Kidney (tissue), 14 donors: ENCODE data around the gene SLC4A4. TPM values are rescaled to one million over a fixed set of nuclear protein-coding genes. Genes with fewer than 3 reads are reported as not detected.

ENCODE experiments used
- DNase-seq, 5 donors: peaks; one replicate each; pipeline ENCODE4 v3.0.0-alpha.2; 2013 to 2020
- FAIRE-seq: peaks from 2 replicates; lab custom pipeline; 2012; peaks lifted over from hg19 to GRCh38; lab: Jason Lieb, UNC
- H3K27ac ChIP-seq, 2 donors: one replicate each; pipeline ENCODE4 v1.7.0; 2013; ENCODE audit warnings: low read depth in 2 of 2, low read length in 2 of 2, inconsistent platforms in 1 of 2
- H3K27me3 ChIP-seq: one replicate; pipeline ENCODE4 v1.7.1; 2013; ENCODE audit warnings: low read length, inconsistent platforms; ENCODE audit not compliant: control insufficient read depth, insufficient read depth
- H3K36me3 ChIP-seq, 3 donors: one replicate each; pipeline versions ENCODE4 v1.7.0 to v1.7.1; 2013; ENCODE audit warnings: low read length in 3 of 3, control low read depth in 1 of 3, inconsistent platforms in 1 of 3; ENCODE audit not compliant: insufficient read depth in 3 of 3, control insufficient read depth in 2 of 3
- H3K4me1 ChIP-seq, 3 donors: one replicate each; pipeline versions ENCODE4 v1.7.0 to v1.7.1; 2013; ENCODE audit warnings: low read length in 3 of 3, inconsistent platforms in 1 of 3, low read depth in 1 of 3; ENCODE audit not compliant: control insufficient read depth in 2 of 3, insufficient read depth in 2 of 3
- H3K4me3 ChIP-seq, 3 donors: one replicate each; pipeline versions ENCODE4 v1.7.0 to v1.8.1; 2013; ENCODE audit warnings: low read length in 3 of 3, control low read depth in 1 of 3, inconsistent platforms in 1 of 3
- H3K9ac ChIP-seq, 3 donors: one replicate each; pipeline versions ENCODE4 v1.7.0 to v1.7.1; 2013; ENCODE audit warnings: low read length in 3 of 3, control low read depth in 1 of 3, inconsistent platforms in 1 of 3
- H3K9me3 ChIP-seq, 3 donors: one replicate each; pipeline versions ENCODE4 v1.7.0 to v1.7.1; 2013; ENCODE audit warnings: low read length in 3 of 3, control low read depth in 1 of 3, inconsistent platforms in 1 of 3; ENCODE audit not compliant: control insufficient read depth in 2 of 3, insufficient read depth in 1 of 3
- CTCF ChIP-seq: IDR thresholded peaks from 3 replicates; pipeline ENCODE4 v1.5.1; 2012; ENCODE audit warnings: mild to moderate bottlenecking, moderate library complexity, borderline replicate concordance; ENCODE audit not compliant: insufficient read depth; ENCODE audit errors: extremely low read depth
- intact Hi-C: fragments of 100-400 bp; cut with DNase I; formaldehyde crosslinking; loops from one replicate; pipeline ENCODE4 v1.11.1; 2022
- polyA plus RNA-seq: library from polyadenylated mRNA; stranded (reverse); fragments of 350-450 nt; fragmentation: Illumina TruSeq; extraction: RNeasy Lipid Tissue Mini Kit (QIAGEN cat#74804); gene quantifications from one replicate; pipeline ENCODE4 v1.2.3, GENCODE V29; 2014; ENCODE audit warnings: low read depth, low replicate concordance; ENCODE audit not compliant: insufficient read depth
- total RNA-seq: library from RNA; stranded (reverse); fragmentation: NEBNext Ultra II Directional; extraction: Animal tissue kit (Norgen Biotek cat#: 25700); gene quantifications from one replicate; pipeline ENCODE4 v1.2.1, GENCODE V29; 2021
- donor health status: control.
- donor health status: control.
- donor health status: control.
- donor health status: control.
- donor health status: control.
- donor health status: DM: yes; HTN: yes; CAD: no.
- donor health status: Normal renal cell carcinoma (clear cell type).

SLC4A4 gene
- total and polyA plus RNA-seq, 2 donors from 2014 or later, result 37.1 to 56.5 TPM

- no peaks in the 10 kb centered on the region for H3K27me3 ChIP-seq
- peaks cover 0 to 3% (median 3%) of the 10 kb centered on the region in 3 donors for H3K36me3 ChIP-seq
- no peak for FAIRE-seq
- no peaks in the 10 kb centered on the region for H3K9me3 ChIP-seq
- no peak overlapping the region for H3K27ac ChIP-seq
- H3K4me1 ChIP-seq, result peaks cover 0 to 26% (median 0%) of the 10 kb centered on the region in 3 donors
- no peak overlapping the region for H3K9ac ChIP-seq
- intact Hi-C loops, result no loop called here
- no peak for DNase-seq
- H3K4me3 ChIP-seq, result no peak overlapping the region
- TF ChIP-seq CTCF, result no peak
Observed at GRCh38 chr4:71380788-71381187, 42.0 kb downstream of the SLC4A4 start.

GRCh38 chr4:71382125-71382899 lies 43.5 kb downstream of the SLC4A4 start:
- FAIRE-seq, result no peak
- H3K9ac ChIP-seq, result no peak overlapping the region

GRCh38 chr4:71382900-71383560 lies 44.2 kb downstream of the SLC4A4 start:
- intact Hi-C loops, result no loop called here
- TF ChIP-seq CTCF, result no peak
- FAIRE-seq (no peak), DNase-seq (peak in 2 of 5 donors; percentile 39 to 47)
- Histone ChIP-seq H3K4me3 (no peak overlapping the region), H3K9ac (no peak overlapping the region), H3K27ac (peak overlapping the region; percentile 30 to 63), H3K9me3 (no peaks in the 10 kb centered on the region), H3K27me3 (no peaks in the 10 kb centered on the region), H3K4me1 (peaks cover 0 to 31% (median 0%) of the 10 kb centered on the region in 3 donors), H3K36me3 (peaks cover 0 to 3% (median 0%) of the 10 kb centered on the region in 3 donors)

More at GRCh38 chr4:71382125-71382899, 43.5 kb downstream of the SLC4A4 start:
- Histone ChIP-seq H3K9me3 (no peaks in the 10 kb centered on the region), H3K27me3 (no peaks in the 10 kb centered on the region), H3K4me3 (peak overlapping the region in 1 of 3 donors; percentile 18), H3K4me1 (peaks cover 0 to 26% (median 0%) of the 10 kb centered on the region in 3 donors), H3K27ac (peak overlapping the region; percentile 53 to 63), H3K36me3 (peaks cover 0 to 3% (median 2%) of the 10 kb centered on the region in 3 donors)
- no peak for DNase-seq
- no peak for TF ChIP-seq CTCF
- intact Hi-C loops, result no loop called here
